ENCODE results near the gene PGAP3.

Gene PGAP3

GRCh38 chr17:39678340-39679116 lies 9.3 kb downstream of the PGAP3 start:
- Histone ChIP-seq H3K27ac (ENCODE audit: low read length, poor library complexity, severe bottlenecking) (no peak overlapping the region), H3K4me1 (ENCODE audit: control insufficient read depth, insufficient read depth, low read depth, low read length) (peaks cover 38% of the 10 kb centered on the region), H2BK5ac (ENCODE audit: low read depth, low read length, poor library complexity, severe bottlenecking) (no peak overlapping the region), H3K4me3 (ENCODE audit: insufficient read depth in 1 of 2, low read depth in 1 of 2, low read length in 2 of 2) (no peak overlapping the region), H2AK5ac (ENCODE audit: low read length, severe bottlenecking) (no peak overlapping the region), H2BK15ac (ENCODE audit: low read depth, poor library complexity, severe bottlenecking) (no peak overlapping the region), H3K18ac (ENCODE audit: low read depth in 1 of 2, low read length in 2 of 2) (no peak overlapping the region), H3K27me3 (ENCODE audit: control insufficient read depth in 1 of 2, insufficient read depth in 1 of 2, low read length in 2 of 2) (peaks cover 0 to 1% of the 10 kb centered on the region in 2 experiments), H3K9me3 (ENCODE audit: control insufficient read depth, low read length) (no peaks in the 10 kb centered on the region), H4K91ac (ENCODE audit: low read length) (no peak overlapping the region), H3K79me1 (replicated peaks; ENCODE audit: low read length, poor library complexity, severe bottlenecking) (no peaks in the 10 kb centered on the region), H2BK120ac (ENCODE audit: low read depth, low read length) (no peak overlapping the region), H3K4ac (ENCODE audit: low read depth in 1 of 2, low read length in 2 of 2) (no peak overlapping the region), H3K4me2 (ENCODE audit: low read length, poor library complexity, severe bottlenecking) (no peak overlapping the region), H4K8ac (ENCODE audit: low read length) (no peak overlapping the region), H3K9ac (ENCODE audit: low read length) (no peak overlapping the region), H3K36me3 (ENCODE audit: control insufficient read depth in 1 of 2, insufficient read depth in 2 of 2, low read depth in 1 of 2, low read length in 2 of 2) (peaks cover 21 to 34% of the 10 kb centered on the region in 2 experiments), H3K14ac (ENCODE audit: low read length in 2 of 2) (no peak overlapping the region), H2BK12ac (ENCODE audit: low read length in 2 of 2) (no peak overlapping the region), H3K23ac (ENCODE audit: low read length in 2 of 2) (no peak overlapping the region), H2AFZ (ENCODE audit: low read depth, low read length) (no peak overlapping the region)
- no peak for DNase-seq
- WGBS = 91% methylated on average over 13 of the region's 13 CpGs

- no peak overlapping the region for H2BK5ac ChIP-seq (ENCODE audit: low read depth, low read length, poor library complexity, severe bottlenecking)
- no peak overlapping the region for H4K8ac ChIP-seq (ENCODE audit: low read length)
- H3K4me3 ChIP-seq (ENCODE audit: insufficient read depth in 1 of 2, low read depth in 1 of 2, low read length in 2 of 2) = no peak overlapping the region
- H3K23ac ChIP-seq (ENCODE audit: low read length in 2 of 2) = no peak overlapping the region
- no peak overlapping the region for H3K14ac ChIP-seq (ENCODE audit: low read length in 2 of 2)
- no peak for DNase-seq
- H2AFZ ChIP-seq (ENCODE audit: low read depth, low read length) = no peak overlapping the region
- H3K27me3 ChIP-seq (ENCODE audit: control insufficient read depth in 1 of 2, insufficient read depth in 1 of 2, low read length in 2 of 2) = peaks cover 0 to 9% of the 10 kb centered on the region in 2 experiments
- H3K18ac ChIP-seq (ENCODE audit: low read depth in 1 of 2, low read length in 2 of 2) = no peak overlapping the region
- H3K9me3 ChIP-seq (ENCODE audit: control insufficient read depth, low read length) = no peaks in the 10 kb centered on the region
- H3K4me1 ChIP-seq (ENCODE audit: control insufficient read depth, insufficient read depth, low read depth, low read length) = peaks cover 40% of the 10 kb centered on the region
- H2BK120ac ChIP-seq (ENCODE audit: low read depth, low read length) = no peak overlapping the region
- no peak overlapping the region for H3K4me2 ChIP-seq (ENCODE audit: low read length, poor library complexity, severe bottlenecking)
- no peak overlapping the region for H3K27ac ChIP-seq (ENCODE audit: low read length, poor library complexity, severe bottlenecking)
- no peak overlapping the region for H2BK12ac ChIP-seq (ENCODE audit: low read length in 2 of 2)
- no peak overlapping the region for H2BK15ac ChIP-seq (ENCODE audit: low read depth, poor library complexity, severe bottlenecking)
- H3K36me3 ChIP-seq (ENCODE audit: control insufficient read depth in 1 of 2, insufficient read depth in 2 of 2, low read depth in 1 of 2, low read length in 2 of 2) = peaks cover 14 to 32% of the 10 kb centered on the region in 2 experiments
- H2AK5ac ChIP-seq (ENCODE audit: low read length, severe bottlenecking) = no peak overlapping the region
- 90% methylated on average over 12 of the region's 13 CpGs for WGBS
- no peak overlapping the region for H3K9ac ChIP-seq (ENCODE audit: low read length)
- H4K91ac ChIP-seq (ENCODE audit: low read length) = no peak overlapping the region
- no peaks in the 10 kb centered on the region for H3K79me1 ChIP-seq (replicated peaks; ENCODE audit: low read length, poor library complexity, severe bottlenecking)
- H3K4ac ChIP-seq (ENCODE audit: low read depth in 1 of 2, low read length in 2 of 2) = no peak overlapping the region
These were observed 10.1 kb downstream of the PGAP3 start for GRCh38 chr17:39677542-39678339.

GRCh38 chr17:39677072-39677471 lies 10.8 kb downstream of the PGAP3 start:
- H4K91ac ChIP-seq (ENCODE audit: low read length) = no peak overlapping the region
- H3K4ac ChIP-seq (ENCODE audit: low read depth in 1 of 2, low read length in 2 of 2) = no peak overlapping the region
- H3K4me1 ChIP-seq (ENCODE audit: control insufficient read depth, insufficient read depth, low read depth, low read length) = peaks cover 43% of the 10 kb centered on the region
- H2BK120ac ChIP-seq (ENCODE audit: low read depth, low read length) = no peak overlapping the region
- no peaks in the 10 kb centered on the region for H3K9me3 ChIP-seq (ENCODE audit: control insufficient read depth, low read length)
- no peak overlapping the region for H3K4me3 ChIP-seq (ENCODE audit: insufficient read depth in 1 of 2, low read depth in 1 of 2, low read length in 2 of 2)
- no peak overlapping the region for H4K8ac ChIP-seq (ENCODE audit: low read length)
- no peak overlapping the region for H2BK12ac ChIP-seq (ENCODE audit: low read length in 2 of 2)
- peaks cover 0 to 15% of the 10 kb centered on the region in 2 experiments for H3K27me3 ChIP-seq (ENCODE audit: control insufficient read depth in 1 of 2, insufficient read depth in 1 of 2, low read length in 2 of 2)
- no peak for DNase-seq
- no peak overlapping the region for H3K14ac ChIP-seq (ENCODE audit: low read length in 2 of 2)
- H3K27ac ChIP-seq (ENCODE audit: low read length, poor library complexity, severe bottlenecking) = no peak overlapping the region
- H3K9ac ChIP-seq (ENCODE audit: low read length) = no peak overlapping the region
- H3K79me1 ChIP-seq (replicated peaks; ENCODE audit: low read length, poor library complexity, severe bottlenecking) = no peaks in the 10 kb centered on the region
- no peak overlapping the region for H2AFZ ChIP-seq (ENCODE audit: low read depth, low read length)
- no peak overlapping the region for H3K23ac ChIP-seq (ENCODE audit: low read length in 2 of 2)
- 94% methylated on average over 7 of the region's 8 CpGs for WGBS
- no peak overlapping the region for H2BK5ac ChIP-seq (ENCODE audit: low read depth, low read length, poor library complexity, severe bottlenecking)
- H3K18ac ChIP-seq (ENCODE audit: low read depth in 1 of 2, low read length in 2 of 2) = no peak overlapping the region
- H2BK15ac ChIP-seq (ENCODE audit: low read depth, poor library complexity, severe bottlenecking) = no peak overlapping the region
- H3K36me3 ChIP-seq (ENCODE audit: control insufficient read depth in 1 of 2, insufficient read depth in 2 of 2, low read depth in 1 of 2, low read length in 2 of 2) = peaks cover 14 to 32% of the 10 kb centered on the region in 2 experiments
- no peak overlapping the region for H2AK5ac ChIP-seq (ENCODE audit: low read length, severe bottlenecking)
- H3K4me2 ChIP-seq (ENCODE audit: low read length, poor library complexity, severe bottlenecking) = no peak overlapping the region

- no peaks in the 10 kb centered on the region for H3K9me3 ChIP-seq (ENCODE audit: control insufficient read depth, low read length)
- H3K4ac ChIP-seq (ENCODE audit: low read depth in 1 of 2, low read length in 2 of 2) = no peak overlapping the region
- no peak overlapping the region for H4K91ac ChIP-seq (ENCODE audit: low read length)
- H3K36me3 ChIP-seq (ENCODE audit: control insufficient read depth in 1 of 2, insufficient read depth in 2 of 2, low read depth in 1 of 2, low read length in 2 of 2) = peaks cover 14 to 32% of the 10 kb centered on the region in 2 experiments
- H3K14ac ChIP-seq (ENCODE audit: low read length in 2 of 2) = no peak overlapping the region
- DNase-seq = no peak
- no peak overlapping the region for H2BK12ac ChIP-seq (ENCODE audit: low read length in 2 of 2)
- no peak overlapping the region for H2BK120ac ChIP-seq (ENCODE audit: low read depth, low read length)
- H3K9ac ChIP-seq (ENCODE audit: low read length) = no peak overlapping the region
- no peak overlapping the region for H3K4me2 ChIP-seq (ENCODE audit: low read length, poor library complexity, severe bottlenecking)
- no peak overlapping the region for H3K4me3 ChIP-seq (ENCODE audit: insufficient read depth in 1 of 2, low read depth in 1 of 2, low read length in 2 of 2)
- H2BK5ac ChIP-seq (ENCODE audit: low read depth, low read length, poor library complexity, severe bottlenecking) = no peak overlapping the region
- no peak overlapping the region for H2AFZ ChIP-seq (ENCODE audit: low read depth, low read length)
- H4K8ac ChIP-seq (ENCODE audit: low read length) = no peak overlapping the region
- H3K18ac ChIP-seq (ENCODE audit: low read depth in 1 of 2, low read length in 2 of 2) = no peak overlapping the region
- H3K27me3 ChIP-seq (ENCODE audit: control insufficient read depth in 1 of 2, insufficient read depth in 1 of 2, low read length in 2 of 2) = peaks cover 3 to 23% of the 10 kb centered on the region in 2 experiments
- 93% methylated on average over 7 of the region's 7 CpGs for WGBS
- H2BK15ac ChIP-seq (ENCODE audit: low read depth, poor library complexity, severe bottlenecking) = no peak overlapping the region
- no peaks in the 10 kb centered on the region for H3K79me1 ChIP-seq (replicated peaks; ENCODE audit: low read length, poor library complexity, severe bottlenecking)
- peaks cover 46% of the 10 kb centered on the region for H3K4me1 ChIP-seq (ENCODE audit: control insufficient read depth, insufficient read depth, low read depth, low read length)
- peak overlapping the region; percentile 55 for H2AK5ac ChIP-seq (ENCODE audit: low read length, severe bottlenecking)
- H3K23ac ChIP-seq (ENCODE audit: low read length in 2 of 2) = no peak overlapping the region
- H3K27ac ChIP-seq (ENCODE audit: low read length, poor library complexity, severe bottlenecking) = no peak overlapping the region
These were observed 11.5 kb downstream of the PGAP3 start for GRCh38 chr17:39676198-39676819.

All from mesenchymal stem cell (in vitro differentiated cells and primary cell).